Activated CD4-positive, alpha-beta T cell treated with anti-CD3 and anti-CD28 coated beads for 24 hours (primary cell): ENCODE measurements around the gene DNAH9.
A peak's percentile ranks its signal among the peaks of the same experiment; 100 is the strongest.
"Not testable (repeated sequence)": the region's sequence is repeated elsewhere in the genome, so short reads cannot be mapped to it uniquely, and the experiment has no call there.

Source experiments
- DNase-seq, 2 donors: peaks; one replicate each; pipeline ENCODE4 v3.0.0-alpha.2; 2020; ENCODE audit warnings: low read depth in 2 of 2

The DNAH9 gene

DNA sequence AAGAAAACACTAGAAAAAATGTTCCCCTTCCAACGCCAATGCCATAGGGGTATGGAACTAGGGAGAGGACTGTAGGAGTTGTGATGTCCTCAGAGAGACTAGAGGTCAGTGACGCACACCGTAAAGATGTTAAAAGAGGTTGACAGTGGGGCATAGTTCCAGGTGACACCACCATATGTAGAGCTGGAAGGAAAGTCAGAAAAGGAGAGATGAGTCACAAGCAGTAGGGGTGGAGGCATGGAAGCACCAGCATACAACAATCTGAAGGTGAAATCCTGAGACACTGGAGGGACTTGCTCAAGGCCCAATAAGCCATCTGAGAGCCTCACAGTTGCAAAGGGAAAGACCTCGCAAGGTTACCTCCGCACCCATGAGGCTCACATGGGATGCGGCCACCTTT lies 323.0 kb downstream of the DNAH9 start:
- no peak for DNase-seq

DNA sequence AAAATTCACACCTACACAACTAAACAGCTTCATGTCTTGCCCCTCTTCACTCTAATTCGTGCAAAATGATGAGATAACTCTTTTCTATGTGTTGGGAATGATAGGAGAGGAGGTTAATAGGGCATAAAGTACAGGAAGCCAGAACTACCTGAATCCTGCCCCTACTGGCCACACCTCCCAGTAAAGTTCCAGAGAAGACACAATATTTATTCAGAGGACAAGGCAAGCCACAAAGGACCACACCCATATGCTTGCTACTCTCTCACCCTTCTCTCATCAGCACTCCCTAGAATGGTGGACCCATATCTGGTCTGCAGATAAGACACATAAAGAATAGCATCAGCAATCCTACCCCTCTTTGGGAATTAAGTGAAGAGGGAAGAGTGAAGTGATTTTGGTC lies 324.4 kb downstream of the DNAH9 start:
- no peak for DNase-seq

DNA sequence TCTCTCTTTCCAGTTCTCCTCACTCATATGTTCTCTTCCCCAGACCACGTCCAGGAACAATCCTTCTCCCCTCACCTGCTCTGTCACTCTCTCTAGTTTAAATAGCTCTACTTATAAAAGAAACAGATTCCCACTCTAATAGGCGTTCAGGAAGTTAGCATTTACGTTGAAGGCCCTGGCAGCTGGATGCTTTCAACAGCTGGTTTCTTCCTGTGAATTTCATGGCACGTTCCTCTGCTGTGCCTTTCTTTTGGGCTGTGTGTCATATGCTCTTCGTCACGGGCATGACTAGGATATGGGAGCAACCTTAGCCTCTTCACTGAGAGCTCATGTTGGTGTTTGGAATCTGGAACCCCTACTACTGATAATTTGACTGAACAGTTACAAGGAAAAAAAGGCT lies 325.8 kb downstream of the DNAH9 start:
- DNase-seq = no peak

DNA sequence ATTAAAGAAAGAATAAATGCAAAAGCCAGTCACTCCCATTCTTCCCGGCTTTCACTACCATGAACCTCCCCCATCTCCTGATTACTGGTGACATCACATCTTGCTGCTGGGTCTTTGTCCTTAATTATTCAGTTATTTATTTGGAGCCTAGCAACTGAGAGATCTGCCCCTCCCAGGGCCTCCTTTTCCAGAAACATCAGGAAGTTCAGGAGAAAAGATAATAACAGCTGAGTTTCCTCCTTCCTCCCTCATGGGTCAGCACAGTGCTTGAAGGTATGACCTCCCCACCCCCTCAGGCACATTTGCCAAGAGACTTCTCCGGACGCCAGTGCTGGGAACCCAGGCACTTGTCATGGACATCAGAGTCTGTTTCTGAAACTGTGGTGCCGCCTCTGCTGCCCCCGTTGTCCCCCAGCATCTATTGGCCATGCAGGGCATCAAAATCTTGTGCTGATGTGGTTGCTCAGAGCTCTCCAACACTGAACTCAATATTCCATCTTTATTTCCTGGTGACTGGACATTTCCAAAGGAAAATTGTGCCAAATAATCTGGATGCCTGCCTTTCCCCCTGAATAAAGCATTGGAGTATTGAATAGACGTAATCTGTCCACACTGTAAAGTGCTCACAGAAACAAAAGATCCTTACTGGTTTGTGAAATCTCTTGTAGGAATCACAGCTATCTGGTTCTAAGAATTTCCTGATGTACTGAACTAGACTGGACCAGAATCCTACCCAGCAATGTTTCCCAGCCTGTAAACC lies 327.2 kb downstream of the DNAH9 start:
- no peak for DNase-seq

DNA sequence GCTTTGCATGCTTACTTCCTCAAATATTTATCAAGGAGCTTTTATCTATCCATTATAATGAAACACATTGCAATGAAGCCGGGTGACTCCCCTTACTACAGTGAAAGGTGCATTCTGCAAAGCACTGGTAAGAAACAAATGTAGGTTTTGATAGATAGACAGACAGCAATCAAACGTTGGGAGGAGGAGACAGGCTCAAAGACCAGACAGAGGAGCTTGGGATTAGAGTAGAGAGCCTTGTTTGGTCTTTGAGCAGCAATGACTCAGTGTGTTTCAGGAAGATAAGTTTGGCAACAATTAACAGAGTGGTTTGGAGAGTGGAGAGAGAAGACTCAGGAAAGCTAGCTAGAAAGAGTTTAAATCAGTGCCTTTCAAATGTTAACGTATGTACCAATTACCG lies 330.2 kb downstream of the DNAH9 start:
- no peak for DNase-seq

DNA sequence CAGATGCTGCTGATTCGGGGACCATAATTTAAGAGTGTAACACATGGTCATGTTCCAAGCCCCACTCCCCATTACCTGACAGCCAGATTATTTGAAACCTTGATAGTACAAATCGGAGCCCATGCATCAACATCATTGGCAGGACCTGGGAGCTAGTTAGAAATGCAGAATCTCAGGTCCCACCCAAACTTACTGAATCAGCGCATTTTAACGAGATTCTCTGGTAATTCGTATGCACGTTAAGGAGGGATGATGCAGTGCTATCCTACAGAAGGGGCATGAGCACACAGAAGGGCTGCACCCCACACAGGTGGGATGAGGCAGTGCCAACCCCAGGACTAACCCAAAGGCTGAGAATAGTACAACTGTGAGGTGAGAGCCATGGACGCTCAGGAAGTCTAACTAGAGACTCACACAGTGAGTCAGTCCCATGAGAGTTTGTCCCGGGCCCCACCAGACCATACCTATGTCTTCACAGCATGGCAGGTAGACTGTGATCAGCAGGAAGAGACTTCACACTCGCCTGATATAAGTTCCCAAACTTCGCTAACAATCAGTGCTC lies 334.1 kb downstream of the DNAH9 start:
- DNase-seq = no peak

DNA sequence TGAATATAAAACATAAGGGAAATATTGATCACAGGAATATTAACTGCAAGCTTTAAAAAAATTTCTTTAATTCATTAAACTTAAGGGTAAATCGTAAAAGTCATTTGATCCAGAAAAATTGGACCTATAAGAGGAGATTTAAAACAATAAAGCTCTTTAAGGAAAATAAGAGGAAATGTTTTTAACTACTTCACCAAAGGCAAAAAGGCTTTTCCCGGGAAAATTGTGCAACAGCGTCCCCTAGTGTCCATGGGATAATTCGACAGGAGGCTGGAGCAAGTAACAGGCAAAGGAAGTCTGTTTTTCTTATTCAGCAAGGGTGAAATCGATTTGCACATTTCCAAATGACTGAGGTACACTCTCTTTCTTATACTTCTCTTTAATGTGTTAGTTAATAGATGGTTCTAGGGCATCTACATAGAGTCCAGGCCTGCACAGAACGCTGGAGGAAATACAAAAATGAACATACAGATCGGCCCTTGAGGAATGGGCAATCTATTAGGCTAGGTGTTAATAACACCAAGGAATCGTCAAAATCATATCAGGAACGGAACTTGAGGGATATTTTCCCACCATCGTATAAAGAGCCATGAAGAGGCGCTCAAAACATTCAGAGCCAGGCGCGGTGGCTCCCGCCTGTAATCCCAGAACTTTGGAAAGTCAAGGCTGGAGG lies 337.6 kb downstream of the DNAH9 start:
- peak in 1 of 2 donors; percentile 4 for DNase-seq

DNA sequence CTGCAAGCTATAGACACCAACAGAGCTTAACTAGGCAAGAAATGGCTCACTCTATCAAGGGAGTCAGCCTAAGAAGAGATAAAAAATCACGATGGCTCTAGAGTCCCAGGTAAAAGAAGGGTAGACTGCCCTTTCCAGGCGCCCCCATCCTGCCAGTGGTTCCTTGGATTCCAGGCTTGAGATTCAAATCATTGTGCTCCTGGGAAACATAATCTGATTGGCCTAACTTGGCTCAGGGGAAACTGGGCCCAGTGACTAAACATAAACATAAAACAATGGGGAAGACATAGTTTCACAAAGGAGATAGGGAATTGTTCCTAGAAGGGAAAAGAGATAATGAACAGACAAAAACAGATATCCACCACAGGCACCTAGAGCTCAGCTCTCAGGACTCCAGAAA lies 342.6 kb downstream of the DNAH9 start:
- no peak for DNase-seq

DNA sequence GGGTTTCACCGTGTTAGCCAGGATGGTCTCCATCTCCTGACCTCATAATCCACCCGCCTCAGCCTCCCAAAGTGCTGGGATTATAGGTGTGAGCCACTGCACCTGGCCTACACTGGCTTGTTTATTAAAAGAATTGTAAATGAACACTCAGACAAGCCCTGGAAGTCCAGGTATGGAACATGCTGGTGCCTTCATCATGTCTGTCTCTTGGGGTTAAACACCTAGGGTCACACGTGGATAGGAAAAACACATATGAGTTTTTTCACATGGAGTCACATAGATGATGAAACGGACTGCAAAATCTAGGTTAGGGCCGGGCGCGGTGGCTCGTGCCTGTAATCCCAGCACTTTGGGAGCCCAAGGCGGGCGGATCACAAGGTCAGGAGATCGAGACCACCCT lies 344.8 kb downstream of the DNAH9 start:
- not testable (repeated sequence) for DNase-seq

DNA sequence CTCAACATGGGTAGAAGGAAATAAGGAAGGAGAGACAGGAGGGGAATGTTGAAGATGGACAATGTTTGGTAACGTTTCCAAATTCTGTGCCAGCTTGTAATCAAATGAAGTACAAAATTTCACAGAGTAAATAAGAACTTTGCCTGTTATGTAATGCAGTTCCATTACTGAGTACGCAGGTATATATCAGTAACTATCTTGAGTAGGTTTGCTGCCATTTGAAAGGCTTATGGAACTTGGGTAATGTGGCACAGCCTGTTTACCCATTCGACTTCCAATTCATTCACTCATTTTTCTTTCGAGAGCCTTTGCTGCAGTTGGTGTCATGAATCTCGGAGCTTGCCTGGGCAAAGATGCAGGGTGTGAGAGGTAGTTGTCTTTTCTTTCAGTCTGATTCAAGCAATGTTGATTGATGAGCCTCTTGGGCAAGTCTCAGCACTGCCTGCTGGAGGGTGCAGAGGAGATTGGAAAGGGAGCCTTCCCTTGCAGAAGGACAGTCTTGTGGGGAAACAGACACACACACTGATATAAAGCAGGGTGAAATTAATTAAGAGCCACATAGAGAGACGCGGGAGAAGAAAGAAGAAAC lies 345.6 kb downstream of the DNAH9 start:
- no peak for DNase-seq

DNA sequence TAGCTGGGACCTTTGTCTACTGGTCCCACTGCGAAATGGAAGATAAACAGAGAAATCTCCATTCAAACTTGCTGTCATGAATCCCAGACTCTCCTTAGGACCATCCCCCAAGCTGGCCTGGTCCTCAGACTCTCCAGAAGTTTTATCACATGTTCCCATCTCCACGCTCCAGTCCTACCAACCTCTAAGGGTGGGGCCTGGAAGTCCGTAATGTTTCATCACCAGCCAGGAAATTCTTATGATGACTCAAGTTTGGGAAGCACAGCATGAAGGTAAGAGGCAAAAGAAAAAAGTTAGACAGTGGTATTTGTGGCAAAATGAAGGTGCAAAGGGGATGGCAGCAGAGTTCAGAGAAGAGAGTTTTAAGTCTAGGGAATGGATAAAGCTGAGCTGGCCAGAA lies 346.3 kb downstream of the DNAH9 start:
- no peak for DNase-seq

DNA sequence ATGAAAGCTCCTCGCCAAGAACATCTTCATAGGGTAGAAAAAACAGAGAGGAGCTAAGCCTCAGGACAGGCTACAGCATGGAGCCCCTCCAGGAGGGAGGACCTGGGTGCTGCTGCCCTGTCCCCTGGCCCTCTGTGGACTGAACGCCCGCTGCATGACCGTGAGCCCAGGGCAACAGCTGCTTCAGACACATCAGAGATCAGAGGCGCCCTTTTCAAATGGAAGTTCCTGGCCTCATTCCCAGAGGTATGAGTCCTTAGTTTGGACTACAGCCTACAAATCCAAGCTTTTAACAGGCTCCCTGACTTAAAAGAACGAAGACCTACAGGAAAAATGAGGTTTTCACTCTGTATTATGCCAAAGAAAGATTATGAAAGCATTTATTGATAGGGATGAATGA lies 350.5 kb downstream of the DNAH9 start:
- DNase-seq = no peak

DNA sequence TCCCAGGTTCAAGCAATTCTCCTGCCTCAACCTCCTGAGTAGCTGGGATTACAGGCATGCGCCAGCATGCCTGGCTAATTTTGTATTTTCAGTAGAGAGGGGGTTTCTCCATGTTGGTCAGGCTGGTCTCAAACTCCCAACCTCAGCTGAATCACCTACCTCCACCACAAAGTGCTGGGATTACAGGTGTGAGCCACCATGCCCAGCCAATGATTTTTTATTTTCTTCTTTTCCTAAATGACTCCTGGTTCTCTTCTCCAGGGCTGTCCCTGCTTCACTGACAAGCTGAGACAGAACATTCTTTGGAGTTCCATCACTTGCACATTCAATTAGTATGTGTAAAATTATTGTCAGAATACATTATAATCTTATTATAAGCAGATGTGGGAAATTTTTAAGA lies 351.3 kb downstream of the DNAH9 start:
- not testable (repeated sequence) for DNase-seq

DNA sequence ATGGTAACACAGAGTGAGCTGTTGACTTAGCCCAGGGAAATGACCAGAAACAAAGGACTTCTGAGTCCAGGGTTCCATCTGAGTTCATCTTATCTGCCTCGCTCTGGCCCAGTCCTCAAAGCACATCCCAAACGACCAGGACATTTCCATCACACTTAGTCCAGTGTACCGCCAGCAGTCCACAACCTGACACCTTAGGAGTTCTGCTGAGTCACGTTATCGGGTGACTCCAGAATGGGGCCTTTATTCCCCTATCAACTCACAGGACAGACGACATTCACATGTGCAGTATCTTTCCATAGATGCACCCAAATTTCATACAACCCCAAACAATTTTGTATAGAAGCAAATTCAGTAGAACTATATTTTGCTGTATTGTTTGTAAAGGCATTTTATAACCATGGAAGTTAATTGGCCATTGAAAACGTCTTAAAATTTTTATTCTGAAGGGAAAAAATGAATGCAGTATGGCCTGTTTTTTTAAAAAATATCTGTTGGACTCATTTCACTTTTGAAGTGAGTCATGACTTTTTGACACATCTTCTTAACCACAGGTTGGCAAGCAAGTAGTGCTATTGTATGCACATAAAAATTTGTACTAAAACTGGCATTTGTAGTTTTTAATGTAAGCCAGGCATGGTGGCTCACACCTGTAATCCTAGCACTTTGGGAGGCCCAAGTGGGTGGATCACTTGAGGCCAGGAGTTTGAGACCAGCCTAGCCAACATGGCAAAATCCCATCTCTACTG lies 352.7 kb downstream of the DNAH9 start:
- no peak for DNase-seq

DNA sequence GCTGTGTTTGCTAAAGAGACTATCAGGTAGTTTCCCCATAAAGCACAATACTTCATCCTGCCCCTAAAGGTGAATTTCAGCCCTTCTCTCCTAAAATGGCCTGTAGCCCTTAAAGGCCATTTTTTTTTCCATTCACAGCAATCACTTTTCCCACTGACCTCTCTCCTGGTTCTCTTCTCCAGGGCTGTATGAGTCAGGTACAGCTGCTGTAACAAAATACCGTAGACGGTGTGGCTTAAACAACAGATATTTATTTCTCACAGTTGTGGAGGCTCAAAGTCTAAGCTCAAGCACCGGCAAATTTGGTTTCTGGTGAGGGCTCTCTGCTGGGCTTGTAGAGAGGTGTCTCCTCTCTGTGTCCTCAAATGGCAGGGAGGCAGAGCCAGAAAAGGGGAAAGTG lies 354.3 kb downstream of the DNAH9 start:
- no peak for DNase-seq

DNA sequence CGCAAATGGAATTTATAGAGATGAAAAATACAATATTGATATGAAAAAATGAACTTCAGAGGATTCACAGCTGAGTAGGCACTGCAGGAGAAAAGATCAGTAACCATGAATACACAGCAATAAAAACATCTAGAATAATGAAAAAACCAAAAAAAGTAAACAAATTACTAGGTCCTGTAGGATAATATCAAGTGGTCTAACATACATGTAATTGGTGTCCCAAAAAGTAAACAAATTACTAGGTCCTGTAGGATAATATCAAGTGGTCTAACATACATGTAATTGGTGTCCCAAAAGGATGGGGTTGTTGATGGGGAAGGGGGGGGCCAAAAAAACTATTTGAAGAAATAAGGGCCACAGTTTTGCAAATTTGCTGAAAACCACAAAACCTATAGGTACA lies 355.7 kb downstream of the DNAH9 start:
- no peak for DNase-seq

DNA sequence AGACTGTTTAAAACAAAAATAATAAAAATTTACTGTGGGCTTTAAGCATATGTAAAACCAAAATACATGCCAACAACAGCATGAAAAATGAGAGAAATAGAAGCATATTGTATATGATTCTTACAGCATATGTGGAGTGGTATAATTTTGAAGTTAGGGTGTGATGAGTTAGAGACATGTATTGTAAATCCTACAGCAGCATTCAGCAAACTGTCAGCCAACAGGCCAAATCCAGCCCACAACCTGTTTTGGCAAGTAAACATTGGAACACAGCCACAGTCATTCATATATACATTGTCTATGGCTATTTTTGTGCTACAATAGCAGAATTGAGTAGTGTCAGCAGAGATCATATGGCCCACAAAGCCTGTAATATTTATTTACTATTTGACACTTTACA lies 356.7 kb downstream of the DNAH9 start:
- no peak for DNase-seq

DNA sequence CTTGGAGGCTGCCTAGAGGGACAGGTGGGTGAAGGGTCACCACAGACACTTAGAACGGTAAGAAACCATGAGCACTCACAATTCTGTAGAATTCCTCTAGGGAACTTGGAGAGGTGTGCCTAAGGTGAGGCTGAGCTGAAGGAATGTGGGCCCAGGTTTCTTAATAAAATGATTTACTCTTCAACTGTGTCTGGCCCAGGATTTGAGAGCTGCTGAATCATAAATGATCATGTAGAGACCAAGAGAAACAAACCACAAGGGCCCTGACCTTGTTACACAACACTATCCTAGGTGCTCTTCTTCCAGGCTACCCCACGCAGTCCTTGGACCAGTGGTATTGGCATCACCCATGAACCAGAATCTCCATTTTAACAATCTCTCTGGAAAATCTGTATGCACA lies 371.3 kb downstream of the DNAH9 start:
- no peak for DNase-seq

DNA sequence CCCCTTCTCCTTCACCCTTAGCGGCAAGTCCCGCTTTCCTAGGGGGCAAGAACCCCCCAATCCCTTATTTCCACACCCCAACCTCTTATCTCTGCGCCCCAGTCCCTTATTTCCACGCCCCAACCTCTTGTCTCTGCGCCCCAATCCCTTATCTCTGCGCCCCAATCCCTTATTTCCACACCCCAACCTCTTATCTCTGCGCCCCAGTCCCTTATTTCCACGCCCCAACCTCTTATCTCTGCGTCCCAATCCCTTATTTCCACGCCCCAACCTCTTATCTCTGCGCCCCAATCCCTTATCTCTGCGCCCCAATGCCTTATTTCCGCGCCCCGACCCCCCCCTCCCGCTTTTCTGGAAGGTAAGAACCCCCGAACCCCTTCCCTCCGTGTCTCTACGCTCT lies 374.5 kb downstream of the DNAH9 start:
- DNase-seq = not testable (repeated sequence)

DNA sequence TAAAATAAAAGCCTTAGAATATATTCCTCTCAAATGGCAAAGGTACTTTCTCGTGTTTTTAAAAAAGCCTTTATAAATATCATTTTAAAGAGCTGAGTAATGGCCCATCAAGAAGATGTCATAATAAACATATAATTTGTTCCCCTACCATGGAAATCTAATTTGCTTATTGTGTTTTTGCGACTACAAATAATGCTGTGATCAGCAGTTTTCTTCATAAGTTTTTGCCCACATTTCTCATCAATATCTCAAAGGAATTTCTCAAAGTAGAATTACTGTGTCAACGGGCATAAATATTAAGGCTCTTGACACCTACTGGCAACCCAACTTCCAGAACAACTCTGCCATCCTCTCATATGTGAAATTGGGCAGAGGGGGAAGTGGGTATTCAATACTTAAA lies 381.5 kb downstream of the DNAH9 start:
- DNase-seq = no peak

DNA sequence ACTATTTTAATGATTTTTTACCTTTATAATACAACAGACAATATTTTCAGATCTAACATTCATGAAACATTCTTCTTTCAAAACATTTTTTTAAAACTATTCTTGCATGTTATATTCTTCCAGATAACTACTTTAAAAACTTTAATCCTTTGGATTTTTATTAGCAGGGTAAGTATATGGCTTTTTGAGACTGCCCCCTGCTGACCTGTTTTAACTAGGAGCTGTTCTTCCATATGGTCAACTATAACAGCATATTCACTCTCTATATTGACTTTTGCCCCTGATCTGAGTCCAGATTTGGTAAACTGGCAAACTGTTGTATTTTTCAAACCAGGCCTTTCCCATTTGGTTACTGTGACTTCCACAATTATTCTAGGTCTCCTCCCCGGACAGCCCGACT lies 382.5 kb downstream of the DNAH9 start:
- no peak for DNase-seq

DNA sequence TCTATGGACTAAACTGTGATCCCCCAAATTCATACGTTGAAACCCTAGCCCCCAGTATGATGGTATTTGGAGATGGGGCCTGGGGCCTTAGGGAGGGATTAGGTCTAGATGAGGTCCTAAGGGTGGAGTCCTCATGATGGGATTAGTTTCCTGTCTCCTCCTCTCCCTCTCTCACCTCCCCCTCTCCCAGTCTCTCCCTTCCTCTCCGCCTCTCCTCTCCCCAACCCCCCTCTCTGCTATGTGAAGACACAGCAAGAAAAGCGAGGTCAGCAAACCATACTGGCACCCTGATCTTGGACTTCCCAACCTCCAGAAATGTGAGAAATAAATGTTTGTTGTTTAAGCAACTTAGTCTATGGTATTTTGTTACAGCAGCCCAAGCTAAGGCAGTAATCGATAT lies 383.6 kb downstream of the DNAH9 start:
- DNase-seq = no peak
